Transverse colon (tissue), 4 donors: ENCODE data around the gene ZNF845. TPM values are rescaled to one million over a fixed set of nuclear protein-coding genes. Genes with fewer than 3 reads are reported as not detected.
"Not testable (repeated sequence)": the region's sequence is repeated elsewhere in the genome, so short reads cannot be mapped to it uniquely, and the experiment has no call there.

ENCODE experiments used
- DNase-seq: peaks from one replicate; pipeline ENCODE4 v3.0.0-alpha.2; 2019
- H3K27ac ChIP-seq, 4 donors: fragments of 200-600 bp; sonication (generic); 2 replicates each; pipeline ENCODE4 v1.5.1; 2016 to 2018; ENCODE audit warnings: inconsistent platforms in 4 of 4
- H3K27me3 ChIP-seq: fragments of 200-600 bp; sonication (generic); 2 replicates; pipeline ENCODE4 v1.5.1; 2017; ENCODE audit warnings: inconsistent platforms
- H3K36me3 ChIP-seq, 4 donors: fragments of 200-600 bp; sonication (generic); 2 replicates each; pipeline ENCODE4 v1.5.1; 2017 to 2019; ENCODE audit warnings: inconsistent platforms in 4 of 4
- H3K4me1 ChIP-seq, 4 donors: fragments of 200-600 bp; sonication (generic); 2 replicates each; pipeline ENCODE4 v1.5.1; 2017 to 2020; ENCODE audit warnings: inconsistent platforms in 4 of 4
- H3K4me3 ChIP-seq, 4 donors: fragments of 200-600 bp; sonication (generic); 1 replicate in 1 of 4; 2 replicates in 3 of 4; pipeline versions ENCODE4 v1.5.1 to v1.6.1; 2017 to 2019; ENCODE audit warnings: inconsistent platforms in 4 of 4
- H3K9me3 ChIP-seq, 2 donors: fragments of 200-600 bp; sonication (generic); 2 replicates each; pipeline ENCODE4 v1.5.1; 2017 to 2019; ENCODE audit warnings: inconsistent platforms in 2 of 2
- EP300 ChIP-seq: sonication (generic); formaldehyde crosslinking; IDR thresholded peaks from one replicate; pipeline ENCODE4 v1.6.1; 2017; ENCODE audit warnings: antibody characterized with exemption, low read depth
- POLR2A ChIP-seq: fragments of 450-650 bp; IDR thresholded peaks from one replicate; pipeline ENCODE4 v1.6.1; 2016; ENCODE audit warnings: antibody characterized with exemption, mild to moderate bottlenecking, moderate library complexity
- POLR2AphosphoS5 ChIP-seq, 3 donors: sonication (generic); formaldehyde crosslinking; IDR thresholded peaks; one replicate each; pipeline ENCODE4 v1.6.1; 2016; ENCODE audit warnings: antibody characterized with exemption in 3 of 3
- WGBS, 2 donors: methylation state at CpG; one replicate each; pipeline ENCODE4 v1.1.5; 2018; ENCODE audit warnings: low coverage in 1 of 2; 5-methylcytosine and 5-hydroxymethylcytosine counted together
- in situ Hi-C, 4 donors: fragments of 200-750 bp; cut with MboI; loops; one replicate each; pipeline versions ENCODE4 v1.15.0 to v1.15.1; 2017; ENCODE audit warnings: low sequenced_read_pairs in 3 of 4, low pct_ligation_motif_present in 1 of 4, low pct_unique_long_range_greater_than_20kb in 1 of 4
- intact Hi-C: fragments of 100-400 bp; cut with DNase I; formaldehyde crosslinking; loops from one replicate; pipeline ENCODE4 v1.15.1; 2023; ENCODE audit warnings: low total_unique reads
- total RNA-seq, 4 donors: library from RNA; depleted of rRNA; stranded (reverse); fragments of >200 nt; gene quantifications; one replicate each; pipeline ENCODE4 v1.1.0, GENCODE V29; 2016
- TF ChIP-seq, protein P1 (sequence below), 5 experiments: fragments of 200-600 bp in 3 of 5; fragments of 450-650 bp in 2 of 5; sonication (generic) in 3 of 5; IDR thresholded peaks; 1 replicate in 2 of 5; 2 replicates in 3 of 5; pipeline ENCODE4 v1.5.1; 2016 to 2017; ENCODE audit warnings: antibody characterized with exemption in 5 of 5, inconsistent platforms in 3 of 5, mild to moderate bottlenecking in 2 of 5, moderate library complexity in 1 of 5

Gene ZNF845
- total RNA-seq, 4 donors from 2014 or later = 1.6 to 8.4 (median 5.9) TPM

GRCh38 chr19:53357821-53358581 lies 24.5 kb downstream of the ZNF845 start:
- Histone ChIP-seq H3K36me3 (peaks cover 0 to 7% (median 0%) of the 10 kb centered on the region in 4 donors), H3K27me3 (no peaks in the 10 kb centered on the region), H3K4me3 (no peak overlapping the region), H3K4me1 (no peaks in the 10 kb centered on the region), H3K27ac (no peak overlapping the region), H3K9me3 (peaks cover 45 to 50% of the 10 kb centered on the region in 2 donors)
- no peak for TF ChIP-seq EP300
- TF ChIP-seq, protein P1, sequence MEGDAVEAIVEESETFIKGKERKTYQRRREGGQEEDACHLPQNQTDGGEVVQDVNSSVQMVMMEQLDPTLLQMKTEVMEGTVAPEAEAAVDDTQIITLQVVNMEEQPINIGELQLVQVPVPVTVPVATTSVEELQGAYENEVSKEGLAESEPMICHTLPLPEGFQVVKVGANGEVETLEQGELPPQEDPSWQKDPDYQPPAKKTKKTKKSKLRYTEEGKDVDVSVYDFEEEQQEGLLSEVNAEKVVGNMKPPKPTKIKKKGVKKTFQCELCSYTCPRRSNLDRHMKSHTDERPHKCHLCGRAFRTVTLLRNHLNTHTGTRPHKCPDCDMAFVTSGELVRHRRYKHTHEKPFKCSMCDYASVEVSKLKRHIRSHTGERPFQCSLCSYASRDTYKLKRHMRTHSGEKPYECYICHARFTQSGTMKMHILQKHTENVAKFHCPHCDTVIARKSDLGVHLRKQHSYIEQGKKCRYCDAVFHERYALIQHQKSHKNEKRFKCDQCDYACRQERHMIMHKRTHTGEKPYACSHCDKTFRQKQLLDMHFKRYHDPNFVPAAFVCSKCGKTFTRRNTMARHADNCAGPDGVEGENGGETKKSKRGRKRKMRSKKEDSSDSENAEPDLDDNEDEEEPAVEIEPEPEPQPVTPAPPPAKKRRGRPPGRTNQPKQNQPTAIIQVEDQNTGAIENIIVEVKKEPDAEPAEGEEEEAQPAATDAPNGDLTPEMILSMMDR (IDR thresholded peaks at IDR 0.05) = no peak
- no peak for TF ChIP-seq POLR2A
- no peak for TF ChIP-seq POLR2AphosphoS5 (IDR thresholded peaks at IDR 0.05)
- WGBS, 2 donors = 80 to 88% methylated on average over 7 to 35 of the region's 35 CpGs
- no peak for DNase-seq
- intact Hi-C loops = no loop called here
- in situ Hi-C loops = no loop called here

DNA sequence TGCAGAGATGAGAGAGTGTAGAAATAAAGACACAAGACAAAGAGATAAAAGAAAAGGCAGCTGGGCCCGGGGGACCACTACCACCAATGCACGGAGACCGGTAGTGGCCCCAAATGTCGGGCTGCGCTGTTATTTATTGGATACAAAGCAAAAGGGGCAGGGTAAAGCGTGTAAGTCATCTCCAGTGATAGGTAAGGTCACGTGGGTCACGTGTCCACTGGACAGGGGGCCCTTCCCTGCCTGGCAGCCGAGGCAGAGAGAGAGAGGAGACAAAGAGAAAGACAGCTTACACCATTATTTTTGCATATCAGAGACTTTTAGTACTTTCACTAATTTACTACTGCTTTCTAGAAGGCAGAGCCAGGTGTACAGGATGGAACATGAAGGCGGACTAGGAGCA lies 26.5 kb downstream of the ZNF845 start:
- H3K27me3 ChIP-seq, H3K36me3 ChIP-seq, intact Hi-C loops, H3K4me1 ChIP-seq, H3K4me3 ChIP-seq, H3K27ac ChIP-seq, DNase-seq, in situ Hi-C loops: not testable (repeated sequence)
- peaks cover 26 to 29% of the 10 kb centered on the region in 2 donors for H3K9me3 ChIP-seq
- 91 to 96% methylated on average over 5 to 10 of the region's 10 CpGs for WGBS, 2 donors

DNA sequence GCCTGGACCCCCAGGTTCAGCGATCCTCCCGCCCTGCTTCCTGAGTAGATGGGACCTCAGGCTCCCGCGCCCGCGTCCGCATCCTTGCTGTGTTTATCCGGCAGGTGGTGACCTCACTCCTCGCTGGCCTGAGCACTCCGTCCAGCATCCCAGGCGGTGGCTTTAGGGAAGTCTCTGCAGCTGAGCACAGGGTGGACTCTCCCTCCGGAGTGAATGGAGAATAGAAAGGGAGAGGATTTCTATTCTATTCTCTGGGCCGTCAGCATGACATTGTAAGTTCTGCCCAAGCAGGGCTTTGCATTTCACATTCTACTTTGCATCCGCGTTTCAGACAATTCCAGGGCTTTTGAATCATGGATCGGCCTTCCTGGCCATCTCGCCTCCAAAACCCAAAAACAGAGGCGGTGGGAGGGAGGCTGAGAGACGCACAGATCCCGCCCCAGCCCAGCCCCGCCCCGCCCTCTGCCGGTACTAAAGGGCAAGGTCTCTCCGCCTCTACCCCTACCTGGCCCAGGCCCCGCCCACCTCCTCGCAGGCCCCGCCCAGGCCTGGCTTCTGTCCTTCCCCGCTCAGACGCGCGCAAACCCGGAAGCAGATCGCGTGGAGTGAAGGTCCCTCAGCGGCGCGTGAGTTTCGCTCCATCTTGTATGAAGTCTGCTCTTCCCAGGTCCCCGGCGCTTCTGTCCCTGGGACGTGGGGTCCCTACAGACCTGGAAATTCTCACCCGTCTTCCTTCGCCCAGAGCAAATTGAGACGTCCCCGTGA lies 31.8 kb downstream of the ZNF845 start, which contains the start of gene ZNF525:
Gene ZNF525 (plus strand): TSS at position 572 of the 765 bp plus-strand sequence. CDS start 6,577 bp downstream, outside the sequence.
- in situ Hi-C loops (no loop called here), intact Hi-C loops (loop anchor here (5.0 kb wide), 1 partner anchor 843 kb away; no protein-coding TSS in a partner anchor)
- 0 to 6% methylated on average over 8 to 40 of the region's 45 CpGs for WGBS, 2 donors
- H3K9me3 ChIP-seq = no peaks in the 10 kb centered on the region
- peak within 1 kb of the TSS; percentile 42 to 99 (median 68) for H3K4me3 ChIP-seq
- peak; percentile 95 for DNase-seq
- no peaks in the 10 kb centered on the region for H3K36me3 ChIP-seq
- TF ChIP-seq POLR2A (peak; percentile 66), POLR2AphosphoS5 (IDR thresholded peaks at IDR 0.05) (peak; percentile 66 to 80 (median 77)), EP300 (no peak)
- TF ChIP-seq, protein P1 (IDR thresholded peaks at IDR 0.05) = peak in 4 of 5 experiments; percentile 19 to 30 (median 26)
- peaks cover 0 to 7% (median 1%) of the 10 kb centered on the region in 4 donors for H3K4me1 ChIP-seq
- peak within 1 kb of the TSS; percentile 71 to 88 (median 84) for H3K27ac ChIP-seq
- H3K27me3 ChIP-seq = no peaks in the 10 kb centered on the region

DNA sequence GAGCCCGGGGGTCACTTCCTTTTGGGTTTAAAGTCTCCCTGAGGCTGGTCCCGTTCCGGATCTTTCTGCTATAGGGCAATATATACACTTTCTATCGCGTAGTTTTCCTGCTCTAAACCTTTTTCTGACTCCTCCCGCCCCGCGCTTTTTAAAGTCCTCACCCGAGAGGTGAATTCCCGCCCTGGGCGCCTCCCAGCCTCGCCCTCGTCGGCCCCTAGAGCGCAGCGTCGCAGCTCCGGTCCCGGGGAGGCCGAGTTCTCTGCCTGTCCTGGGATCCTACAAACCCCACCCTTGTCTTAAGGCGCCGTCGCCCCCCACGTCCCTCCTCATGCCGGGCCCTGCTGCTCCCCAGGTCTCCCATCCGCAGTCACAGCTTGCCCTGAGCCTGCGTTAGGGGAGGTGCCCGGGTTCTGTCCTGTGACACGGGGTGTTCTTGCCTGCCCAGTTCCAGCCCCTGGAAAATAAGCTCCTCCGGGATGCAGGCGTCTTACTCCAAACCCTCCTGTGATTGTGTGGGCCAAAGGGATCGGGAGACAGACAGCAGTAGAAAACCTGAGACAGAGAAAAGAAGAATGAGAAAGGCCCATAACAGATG lies 32.4 kb downstream of the ZNF845 start:
- Histone ChIP-seq H3K4me1 (peaks cover 0 to 7% (median 1%) of the 10 kb centered on the region in 4 donors), H3K4me3 (peak overlapping the region; percentile 42 to 99 (median 68)), H3K27me3 (no peaks in the 10 kb centered on the region), H3K27ac (peak overlapping the region; percentile 71 to 88 (median 84)), H3K9me3 (no peaks in the 10 kb centered on the region), H3K36me3 (no peaks in the 10 kb centered on the region)
- WGBS, 2 donors = 1% methylated on average over 26 of the region's 32 CpGs; no CpG with 5 or more reads in 1 of the 2 donors
- intact Hi-C loops = loop anchor here (5.0 kb wide), 1 partner anchor 844 kb away; no protein-coding TSS in a partner anchor
- TF ChIP-seq POLR2A = no peak
- TF ChIP-seq, protein P1 (IDR thresholded peaks at IDR 0.05) = no peak
- no peak for TF ChIP-seq POLR2AphosphoS5 (IDR thresholded peaks at IDR 0.05)
- TF ChIP-seq EP300 = no peak
- in situ Hi-C loops = no loop called here
- peak; percentile 51 for DNase-seq
